A204.1 (cell line): ENCODE data around the gene NUP133.
"Not testable (repeated sequence)": the region's sequence is repeated elsewhere in the genome, so short reads cannot be mapped to it uniquely, and the experiment has no call there.

Experiments used
- FAIRE-seq: peaks from 2 replicates; lab custom pipeline; 2012; peaks lifted over from hg19 to GRCh38; lab: Jason Lieb, UNC

Gene NUP133

GRCh38 chr1:229412056-229412455 lies 96.1 kb downstream of the NUP133 start:
- no peak for FAIRE-seq

- no peak for FAIRE-seq
Measured at GRCh38 chr1:229411434-229412055, 96.6 kb downstream of the NUP133 start.

GRCh38 chr1:229410692-229411433 lies 97.3 kb downstream of the NUP133 start:
- no peak for FAIRE-seq

GRCh38 chr1:229410370-229410691 lies 97.8 kb downstream of the NUP133 start:
- no peak for FAIRE-seq

GRCh38 chr1:229409616-229410369 lies 98.3 kb downstream of the NUP133 start:
- FAIRE-seq = no peak

GRCh38 chr1:229408458-229409037 lies 99.6 kb downstream of the NUP133 start:
- FAIRE-seq = no peak

GRCh38 chr1:229407206-229408026 lies 100.7 kb downstream of the NUP133 start:
- no peak for FAIRE-seq

GRCh38 chr1:229406798-229407197 lies 101.3 kb downstream of the NUP133 start:
- FAIRE-seq = no peak

- FAIRE-seq = no peak
Measured at GRCh38 chr1:229403573-229403972, 104.6 kb downstream of the NUP133 start.

- FAIRE-seq = no peak
Measured at GRCh38 chr1:229402993-229403392, 105.1 kb downstream of the NUP133 start.

GRCh38 chr1:229402329-229402728 lies 105.8 kb downstream of the NUP133 start:
- not testable (repeated sequence) for FAIRE-seq

GRCh38 chr1:229397762-229398161 lies 110.4 kb downstream of the NUP133 start:
- FAIRE-seq = no peak

- no peak for FAIRE-seq
Measured at GRCh38 chr1:229396585-229397206, 111.4 kb downstream of the NUP133 start.

GRCh38 chr1:229394517-229394916 lies 113.6 kb downstream of the NUP133 start:
- not testable (repeated sequence) for FAIRE-seq

- no peak for FAIRE-seq
Measured at GRCh38 chr1:229392936-229393335, 115.2 kb downstream of the NUP133 start.
